GM12873 (cell line): ENCODE results near the gene DCXR.

Experiments used
- CTCF ChIP-seq: IDR thresholded peaks from 2 replicates; pipeline ENCODE4 v1.5.1; 2012; ENCODE audit warnings: low read depth, mild to moderate bottlenecking, moderate library complexity, low read length, control low read depth; ENCODE audit not compliant: insufficient read depth; ENCODE audit errors: missing control alignments

DCXR gene

GRCh38 chr17:82082456-82082855 is 45.0 kb upstream of the DCXR start:
- no peak for TF ChIP-seq CTCF

GRCh38 chr17:82081966-82082365 is 44.5 kb upstream of the DCXR start:
- TF ChIP-seq CTCF = no peak

- TF ChIP-seq CTCF = no peak
Measured at GRCh38 chr17:82081546-82081945, 44.0 kb upstream of the DCXR start.

GRCh38 chr17:82080789-82081464 is 43.4 kb upstream of the DCXR start:
- TF ChIP-seq CTCF = no peak

GRCh38 chr17:82080048-82080788 is 42.7 kb upstream of the DCXR start:
- TF ChIP-seq CTCF = no peak

- no peak for TF ChIP-seq CTCF
Measured at GRCh38 chr17:82079001-82079677, 41.6 kb upstream of the DCXR start.

- no peak for TF ChIP-seq CTCF
Measured at GRCh38 chr17:82078433-82078832, 40.9 kb upstream of the DCXR start.
